ENCODE measurements around the gene MMP23B. TPM values are rescaled to one million over a fixed set of nuclear protein-coding genes. Genes with fewer than 3 reads are reported as not detected.
A peak's percentile ranks its signal among the peaks of the same experiment; 100 is the strongest.
"Not testable (repeated sequence)": the region's sequence is repeated elsewhere in the genome, so short reads cannot be mapped to it uniquely, and the experiment has no call there.

MMP23B gene
- total and polyA plus RNA-seq, 2 donors from 2014 or later = 4.0 to 7.1 TPM

DNA sequence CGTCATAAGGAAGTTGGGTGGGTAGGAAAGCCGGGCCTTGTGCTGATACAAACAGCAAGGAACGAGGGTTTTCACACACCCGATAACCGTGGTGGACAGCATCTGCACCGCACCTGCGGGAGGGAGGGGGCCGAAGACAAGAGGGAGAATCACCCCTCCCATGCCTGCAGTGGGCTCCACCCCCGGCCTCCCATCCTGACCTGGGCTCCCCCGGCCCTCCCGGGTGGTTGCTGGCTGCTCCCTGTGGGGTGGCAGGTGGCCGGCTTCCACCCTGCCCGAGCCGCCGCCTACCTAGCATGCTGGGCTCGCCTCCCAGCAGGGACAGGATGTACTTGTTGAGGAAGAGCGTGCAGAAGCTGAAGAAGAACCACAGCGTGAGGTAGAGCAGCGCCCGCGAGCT is 44.1 kb downstream of the MMP23B start:
- H3K9ac ChIP-seq (ENCODE audit: low read length in 3 of 3); H3K4me3 ChIP-seq (ENCODE audit: low read length in 3 of 3); intact Hi-C loops (cut with DNase I); H3K27ac ChIP-seq (ENCODE audit: low read depth in 2 of 2, low read length in 2 of 2); H3K9me3 ChIP-seq (ENCODE audit: control insufficient read depth in 2 of 3, insufficient read depth in 1 of 3, low read length in 3 of 3); FAIRE-seq; H3K27me3 ChIP-seq (ENCODE audit: control insufficient read depth, insufficient read depth, low read length); H3K36me3 ChIP-seq (ENCODE audit: control insufficient read depth in 2 of 3, insufficient read depth in 3 of 3, low read length in 3 of 3): not testable (repeated sequence)
- H3K4me1 ChIP-seq (ENCODE audit: control insufficient read depth in 2 of 3, insufficient read depth in 2 of 3, low read depth in 1 of 3, low read length in 3 of 3) = peaks cover 0 to 16% (median 0%) of the 10 kb centered on the region in 3 donors
- peak in 1 of 5 donors; percentile 24 for DNase-seq

DNA sequence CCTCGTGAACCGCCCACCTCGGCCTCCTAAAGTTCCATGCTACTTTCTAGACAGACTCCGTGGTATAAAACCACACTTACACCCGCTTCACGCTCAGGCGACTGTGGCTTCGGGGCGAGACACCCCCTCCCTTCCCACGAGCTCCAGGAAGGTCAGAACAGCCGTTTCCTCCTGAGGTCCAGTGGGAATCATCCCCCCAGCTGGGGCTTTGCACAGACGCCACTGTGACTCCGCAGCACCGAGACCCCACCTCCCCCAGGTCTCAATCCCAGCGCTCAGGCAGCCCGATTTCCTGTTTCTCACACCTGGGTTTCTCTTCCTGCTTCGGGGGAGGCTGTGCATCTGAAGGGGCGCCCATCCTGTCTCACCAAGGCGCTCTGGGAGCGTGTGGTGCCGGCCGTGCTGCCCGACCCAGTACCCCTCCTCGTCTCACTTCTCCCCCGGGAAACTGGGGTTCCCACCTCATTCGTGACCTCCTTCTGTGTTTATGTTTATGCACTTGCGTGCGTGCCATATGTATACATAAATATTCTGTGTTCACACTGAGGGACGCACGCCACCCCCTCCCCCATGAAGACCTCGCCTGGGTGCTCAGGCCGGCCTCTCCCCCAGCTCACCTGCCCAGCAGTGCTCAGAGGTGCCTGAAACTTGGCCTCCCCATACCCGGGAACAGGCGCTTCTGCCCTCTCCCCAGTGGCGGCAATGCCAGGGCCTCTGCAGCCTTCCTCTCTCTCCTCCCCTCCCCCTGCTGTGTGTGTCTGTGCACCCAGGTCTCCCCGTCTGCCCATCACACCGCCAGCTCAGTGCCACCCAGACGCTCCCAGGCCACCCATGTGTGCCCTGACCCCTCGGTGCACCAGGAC is 46.0 kb downstream of the MMP23B start:
- peak overlapping the region in 1 of 2 donors; percentile 47 for H3K27ac ChIP-seq (ENCODE audit: low read depth in 2 of 2, low read length in 2 of 2)
- no peaks in the 10 kb centered on the region for H3K27me3 ChIP-seq (ENCODE audit: control insufficient read depth, insufficient read depth, low read length)
- intact Hi-C loops (cut with DNase I) = no loop called here
- TF ChIP-seq, protein P1, sequence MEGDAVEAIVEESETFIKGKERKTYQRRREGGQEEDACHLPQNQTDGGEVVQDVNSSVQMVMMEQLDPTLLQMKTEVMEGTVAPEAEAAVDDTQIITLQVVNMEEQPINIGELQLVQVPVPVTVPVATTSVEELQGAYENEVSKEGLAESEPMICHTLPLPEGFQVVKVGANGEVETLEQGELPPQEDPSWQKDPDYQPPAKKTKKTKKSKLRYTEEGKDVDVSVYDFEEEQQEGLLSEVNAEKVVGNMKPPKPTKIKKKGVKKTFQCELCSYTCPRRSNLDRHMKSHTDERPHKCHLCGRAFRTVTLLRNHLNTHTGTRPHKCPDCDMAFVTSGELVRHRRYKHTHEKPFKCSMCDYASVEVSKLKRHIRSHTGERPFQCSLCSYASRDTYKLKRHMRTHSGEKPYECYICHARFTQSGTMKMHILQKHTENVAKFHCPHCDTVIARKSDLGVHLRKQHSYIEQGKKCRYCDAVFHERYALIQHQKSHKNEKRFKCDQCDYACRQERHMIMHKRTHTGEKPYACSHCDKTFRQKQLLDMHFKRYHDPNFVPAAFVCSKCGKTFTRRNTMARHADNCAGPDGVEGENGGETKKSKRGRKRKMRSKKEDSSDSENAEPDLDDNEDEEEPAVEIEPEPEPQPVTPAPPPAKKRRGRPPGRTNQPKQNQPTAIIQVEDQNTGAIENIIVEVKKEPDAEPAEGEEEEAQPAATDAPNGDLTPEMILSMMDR (IDR thresholded peaks at IDR 0.05; ENCODE audit: borderline replicate concordance, extremely low read depth, insufficient read depth) = no peak
- no peaks in the 10 kb centered on the region for H3K9me3 ChIP-seq (ENCODE audit: control insufficient read depth in 2 of 3, insufficient read depth in 1 of 3, low read length in 3 of 3)
- no peaks in the 10 kb centered on the region for H3K36me3 ChIP-seq (ENCODE audit: control insufficient read depth in 2 of 3, insufficient read depth in 3 of 3, low read length in 3 of 3)
- H3K4me1 ChIP-seq (ENCODE audit: control insufficient read depth in 2 of 3, insufficient read depth in 2 of 3, low read depth in 1 of 3, low read length in 3 of 3) = peaks cover 0 to 17% (median 0%) of the 10 kb centered on the region in 3 donors
- DNase-seq = peak in 3 of 5 donors; percentile 4 to 36 (median 29)
- no peak for FAIRE-seq
- no peak overlapping the region for H3K4me3 ChIP-seq (ENCODE audit: low read length in 3 of 3)
- no peak overlapping the region for H3K9ac ChIP-seq (ENCODE audit: low read length in 3 of 3)

DNA sequence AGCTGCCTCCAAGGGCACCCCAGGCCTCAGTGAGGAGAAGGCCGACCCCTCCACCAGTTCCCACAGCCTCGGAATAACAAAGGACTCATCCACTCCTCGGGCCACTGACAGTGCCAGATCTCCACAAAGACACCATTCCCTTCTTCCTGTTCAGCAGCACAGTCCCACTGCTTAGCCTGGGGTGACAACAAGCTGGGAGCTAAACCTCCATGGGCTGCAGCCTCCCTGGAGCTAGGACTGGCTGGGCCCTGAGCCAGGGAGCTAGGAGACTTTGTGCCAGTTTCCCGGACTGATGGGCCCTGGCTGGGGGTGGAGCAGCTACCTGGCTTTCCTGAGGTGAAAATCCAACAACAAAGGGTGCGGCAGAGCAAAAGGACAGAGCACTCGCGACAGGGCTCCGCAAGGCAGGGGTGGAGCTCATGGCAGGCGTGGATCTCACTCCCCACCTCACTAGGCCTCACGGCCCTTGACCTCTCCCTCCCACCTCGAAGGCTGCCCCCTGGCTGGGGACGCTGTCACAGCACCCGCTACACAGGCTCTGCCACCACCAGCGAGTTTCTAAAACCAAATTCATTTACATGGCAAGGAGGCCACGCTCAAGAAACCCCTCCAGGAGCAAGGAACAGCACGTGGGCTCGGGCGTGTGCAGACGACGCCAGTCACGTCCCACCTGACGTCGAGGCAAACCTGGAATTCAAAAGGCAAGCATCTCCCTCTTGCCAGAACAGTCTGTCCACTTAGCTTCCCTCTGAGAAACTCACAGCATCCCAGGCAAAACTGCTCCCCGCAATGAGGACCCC is 46.8 kb downstream of the MMP23B start:
- no peaks in the 10 kb centered on the region for H3K9me3 ChIP-seq (ENCODE audit: control insufficient read depth in 2 of 3, insufficient read depth in 1 of 3, low read length in 3 of 3)
- no peak for FAIRE-seq

More for the DNA sequence above, 46.8 kb downstream of the MMP23B start:
- Histone ChIP-seq H3K4me1 (ENCODE audit: control insufficient read depth in 2 of 3, insufficient read depth in 2 of 3, low read depth in 1 of 3, low read length in 3 of 3) (peaks cover 0 to 19% (median 0%) of the 10 kb centered on the region in 3 donors), H3K27me3 (ENCODE audit: control insufficient read depth, insufficient read depth, low read length) (no peaks in the 10 kb centered on the region), H3K9ac (ENCODE audit: low read length in 3 of 3) (no peak overlapping the region), H3K4me3 (ENCODE audit: low read length in 3 of 3) (no peak overlapping the region), H3K36me3 (ENCODE audit: control insufficient read depth in 2 of 3, insufficient read depth in 3 of 3, low read length in 3 of 3) (no peaks in the 10 kb centered on the region), H3K27ac (ENCODE audit: low read depth in 2 of 2, low read length in 2 of 2) (peak overlapping the region in 1 of 2 donors; percentile 47)
- TF ChIP-seq, protein P1 (IDR thresholded peaks at IDR 0.05; ENCODE audit: borderline replicate concordance, extremely low read depth, insufficient read depth) = peak; percentile 46
- DNase-seq = peak in 4 of 5 donors; percentile 16 to 79 (median 38)
- intact Hi-C loops (cut with DNase I) = no loop called here

Measured in kidney (tissue), 14 donors.